Kasumi-1 (cell line): ENCODE measurements around the gene EPHA2.
"Not testable (repeated sequence)": the region's sequence is repeated elsewhere in the genome, so short reads cannot be mapped to it uniquely, and the experiment has no call there.

Experiments used
- DNase-seq, 2 experiments: peaks; one replicate each; lab custom pipeline; 2025; lab: John Stamatoyannopoulos, UW

Gene EPHA2

DNA sequence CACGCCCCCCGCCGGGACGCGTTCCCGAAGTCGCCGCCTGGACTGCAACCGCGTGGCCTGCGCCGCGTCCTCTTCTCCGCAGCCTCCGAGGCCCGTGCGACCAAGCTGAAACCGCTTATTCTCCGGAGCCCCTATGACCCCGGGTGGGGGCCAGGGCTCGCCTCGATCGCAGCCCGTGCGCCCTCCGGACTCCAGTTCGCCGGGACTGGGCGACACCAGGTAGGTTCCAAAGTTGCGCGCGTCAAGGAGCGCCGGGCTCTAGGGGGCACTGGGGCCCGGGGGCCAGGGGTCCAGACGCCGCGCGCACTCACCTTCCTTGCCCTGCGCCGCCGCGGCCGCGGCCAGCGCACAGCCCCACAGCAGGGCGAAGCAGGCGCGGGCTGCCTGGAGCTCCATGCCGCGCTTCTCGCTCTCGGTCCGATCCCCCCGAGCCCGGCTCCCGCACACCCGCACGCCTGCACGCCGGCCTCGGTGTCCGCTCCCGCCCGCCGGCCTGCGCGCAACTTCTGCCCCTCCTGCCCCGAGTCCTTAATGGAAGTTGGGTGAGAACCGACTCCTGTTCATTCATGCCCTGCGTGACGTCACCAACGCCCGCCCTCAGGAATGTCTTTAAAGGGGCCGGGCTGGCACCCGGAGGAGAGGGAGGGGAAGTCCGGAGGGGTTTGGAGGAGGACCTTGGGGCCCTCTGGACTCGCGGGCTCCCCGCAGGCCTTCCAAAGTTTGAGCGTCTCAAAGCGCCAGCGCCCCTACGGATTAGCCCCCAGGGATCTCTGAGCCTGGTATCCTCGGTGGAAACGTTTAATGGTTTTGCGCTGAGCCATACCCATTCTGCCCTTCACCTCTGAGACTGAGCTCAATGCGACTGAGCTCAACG is at the start of gene EPHA2:
Gene EPHA2 (minus strand): TSS at position 533 of the 874 bp plus-strand sequence. CDS start 137 bp downstream, at position 396.
- DNase-seq = no peak

DNA sequence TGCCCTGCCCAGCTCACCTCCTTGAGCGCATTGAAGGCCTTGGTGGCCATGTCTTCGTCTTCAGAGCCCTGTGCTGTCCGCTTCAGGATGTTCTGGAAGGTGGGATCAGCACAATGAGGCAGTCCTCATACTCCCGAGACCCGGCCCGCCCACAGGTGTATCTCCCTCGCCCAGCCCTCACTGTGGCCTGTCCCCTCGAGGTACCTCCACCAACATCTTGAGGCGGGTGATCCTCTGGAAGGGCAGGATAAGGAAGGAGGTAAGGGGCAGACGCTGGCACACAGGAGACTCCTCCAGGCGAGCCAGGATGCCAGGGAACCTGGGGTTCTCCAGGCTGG is 49.4 kb upstream of the EPHA2 start:
- DNase-seq = no peak

DNA sequence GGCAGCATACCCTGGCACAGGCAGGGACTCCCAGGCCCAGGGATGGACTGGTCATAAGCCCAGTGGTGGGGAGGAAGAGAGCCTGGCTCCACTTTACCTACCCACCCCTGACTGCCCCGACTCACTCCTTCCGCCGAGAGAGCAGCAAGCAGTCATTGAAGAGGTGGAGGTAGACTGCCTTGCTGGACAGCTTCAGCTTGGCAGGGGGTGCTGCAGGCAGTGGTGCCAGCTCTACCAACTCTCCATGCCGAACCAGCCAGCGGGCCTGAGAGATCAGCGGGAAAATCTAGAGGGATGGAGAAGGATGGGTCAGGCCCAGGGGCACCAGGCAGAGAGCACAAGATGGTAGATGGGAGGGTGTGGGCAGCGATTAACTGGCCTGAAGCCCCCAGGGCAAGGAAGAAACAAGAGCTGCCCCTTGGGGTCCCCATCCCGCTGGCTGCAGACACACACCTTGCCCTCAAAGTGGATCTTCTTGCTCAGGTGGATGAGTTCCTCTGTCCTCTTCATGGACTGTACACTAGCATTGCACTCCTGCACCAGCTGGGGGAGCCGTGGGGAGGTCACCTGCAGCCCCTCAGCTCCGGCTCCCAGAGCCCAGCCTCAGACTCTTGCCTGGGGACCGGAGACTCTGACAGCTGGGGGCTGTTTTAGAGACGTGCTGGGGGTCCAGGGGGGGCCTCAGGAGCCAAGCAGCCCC is 48.9 kb upstream of the EPHA2 start:
- peak; percentile 21 to 22 for DNase-seq

GRCh38 chr1:16204216-16204615 is 48.3 kb upstream of the EPHA2 start:
- DNase-seq = no peak

GRCh38 chr1:16203550-16203949 is 47.7 kb upstream of the EPHA2 start:
- DNase-seq = no peak

DNA sequence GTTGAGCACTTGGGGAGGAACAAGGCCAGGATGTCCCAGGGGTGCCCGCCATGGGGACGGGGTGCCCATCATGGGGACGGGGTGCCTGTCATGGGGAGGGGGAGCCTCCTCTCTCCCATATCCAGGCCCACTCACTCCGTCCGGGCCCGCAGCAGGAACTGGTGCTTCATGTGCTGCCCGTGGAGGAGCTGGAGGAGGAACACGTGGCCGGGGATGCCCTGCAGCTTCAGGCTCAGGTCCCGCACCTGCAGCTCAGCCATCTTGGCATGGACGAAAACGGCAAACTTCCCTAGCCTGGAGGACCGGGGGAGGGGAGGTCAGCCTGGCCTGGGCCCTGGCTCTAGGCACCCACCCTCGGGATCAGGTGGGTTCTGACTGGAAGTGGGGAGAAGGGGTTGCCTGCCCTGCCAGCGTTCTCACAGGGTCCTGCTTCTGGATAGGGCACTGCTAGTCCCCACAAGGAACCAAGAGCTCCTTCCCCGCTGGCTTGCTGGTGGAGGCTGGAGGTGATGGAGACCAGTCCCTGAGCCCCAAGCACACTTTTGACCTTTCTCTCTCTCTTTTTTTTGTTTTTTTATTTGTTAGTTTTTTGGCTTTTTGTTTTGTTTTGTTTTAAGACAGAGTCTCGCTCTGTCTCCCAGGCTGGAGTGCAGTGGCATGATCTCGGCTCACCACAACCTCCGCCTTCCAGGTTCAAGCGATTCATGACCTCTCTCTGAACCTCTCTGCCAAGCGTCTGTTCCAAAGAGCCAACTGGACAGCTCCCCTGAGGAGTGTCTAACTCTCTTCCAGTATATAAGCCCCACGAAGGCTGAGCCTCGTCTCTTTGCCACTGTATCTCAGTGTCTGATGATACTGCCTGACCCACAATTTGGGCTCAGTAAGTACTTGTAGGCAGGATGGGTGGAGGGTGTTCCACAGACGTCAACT is 46.7 kb upstream of the EPHA2 start:
- no peak for DNase-seq

GRCh38 chr1:16199700-16200099 is 43.8 kb upstream of the EPHA2 start:
- no peak for DNase-seq

GRCh38 chr1:16199157-16199501 is 43.3 kb upstream of the EPHA2 start:
- no peak for DNase-seq

GRCh38 chr1:16198444-16199156 is 42.7 kb upstream of the EPHA2 start:
- DNase-seq = no peak

GRCh38 chr1:16196874-16197273 is 41.0 kb upstream of the EPHA2 start:
- DNase-seq = no peak

DNA sequence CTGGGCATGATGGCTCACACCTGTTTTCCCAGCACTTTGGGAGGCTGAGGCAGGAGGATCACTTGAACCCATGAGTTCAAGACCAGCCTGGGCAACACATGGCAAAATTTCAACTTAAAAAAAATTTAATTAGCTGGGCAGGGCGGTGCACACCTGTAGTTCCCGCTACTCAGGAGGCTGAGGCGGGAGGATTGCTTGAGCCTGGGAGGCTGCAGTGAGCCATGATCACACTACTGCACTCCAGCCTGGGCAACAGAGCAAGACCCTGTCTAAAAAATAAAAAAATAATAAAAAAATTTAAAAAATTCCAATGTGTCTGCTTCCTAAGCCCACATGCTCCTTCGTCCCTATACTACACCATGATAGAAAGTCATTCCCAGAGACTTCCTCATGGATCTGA is 40.3 kb upstream of the EPHA2 start:
- not testable (repeated sequence) for DNase-seq

DNA sequence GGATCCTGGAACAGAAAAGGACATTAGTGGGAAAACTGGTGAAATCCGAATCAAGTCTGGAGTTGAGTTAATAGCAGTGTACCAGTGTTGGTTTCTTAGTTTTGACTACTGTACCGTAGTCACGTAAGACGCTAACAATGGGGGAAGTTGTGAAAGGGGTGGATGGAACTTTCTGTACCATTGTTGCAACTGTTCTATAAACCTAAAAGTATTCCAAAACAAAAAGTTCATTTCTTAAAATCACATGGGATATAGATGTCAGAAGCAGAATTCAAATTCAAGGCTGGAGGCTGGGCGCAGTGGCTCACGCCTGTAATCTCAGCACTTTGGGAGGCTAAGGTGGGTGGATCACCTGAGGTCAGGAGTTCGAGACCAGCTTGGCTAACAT is 39.6 kb upstream of the EPHA2 start:
- DNase-seq = no peak

- no peak for DNase-seq
These were observed 36.2 kb upstream of the EPHA2 start for GRCh38 chr1:16191916-16192546.

DNA sequence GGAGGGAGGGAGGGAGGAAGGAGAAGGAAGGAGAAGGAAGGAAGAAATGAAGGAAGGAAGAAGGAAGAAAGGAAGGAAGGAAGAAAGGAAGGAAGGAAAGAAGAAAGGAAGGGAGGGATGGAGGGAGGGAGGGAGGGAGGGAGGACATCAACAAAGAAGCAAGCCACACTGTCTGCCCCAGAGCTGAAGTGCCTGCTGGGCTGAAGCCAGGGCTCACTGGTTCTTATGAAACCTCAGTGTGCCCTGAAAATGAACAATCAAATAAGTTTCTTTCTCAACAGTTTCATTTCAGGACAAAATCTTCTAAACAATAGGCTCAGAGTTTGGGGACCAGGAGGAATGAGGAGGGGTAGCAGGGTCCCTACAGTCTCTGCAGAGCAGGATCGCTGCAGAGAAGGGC is 35.4 kb upstream of the EPHA2 start:
- no peak for DNase-seq

GRCh38 chr1:16189921-16190621 is 34.2 kb upstream of the EPHA2 start:
- no peak for DNase-seq

- DNase-seq = no peak
These were observed 33.1 kb upstream of the EPHA2 start for GRCh38 chr1:16189003-16189402.

GRCh38 chr1:16187748-16188401 is 32.0 kb upstream of the EPHA2 start:
- DNase-seq = peak; percentile 43 to 69

DNA sequence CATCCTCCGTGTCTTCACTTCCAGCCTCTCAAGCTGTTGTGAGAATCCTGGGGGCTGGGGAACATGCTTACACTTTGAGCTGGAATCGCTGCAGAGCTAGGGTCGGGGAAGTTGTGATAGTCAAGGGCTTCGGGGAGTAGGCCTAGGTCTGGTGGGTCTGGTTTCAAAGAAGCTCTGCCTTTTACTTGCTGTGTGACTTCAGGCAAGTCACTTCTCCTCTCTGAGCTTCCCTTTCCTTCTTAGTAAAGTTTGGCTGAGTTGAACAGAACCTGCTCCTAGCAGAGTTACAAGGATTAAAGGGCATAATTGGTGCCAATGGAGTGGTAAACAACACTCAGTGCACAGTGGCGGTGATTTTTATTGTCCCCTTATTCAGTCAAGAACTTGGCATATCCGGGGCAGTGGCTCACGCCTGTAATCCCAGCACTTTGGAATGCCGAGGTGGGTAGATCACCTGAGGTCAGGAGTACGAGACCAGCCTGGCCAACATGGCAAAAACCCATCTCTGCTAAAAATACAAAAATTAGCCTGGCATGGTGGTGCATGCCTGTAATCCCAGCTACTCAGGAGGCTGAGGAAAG is 30.9 kb upstream of the EPHA2 start:
- DNase-seq = no peak

- no peak for DNase-seq
These were observed 28.9 kb upstream of the EPHA2 start for GRCh38 chr1:16184557-16185303.
